Activated naive CD8-positive, alpha-beta T cell (primary cell): ENCODE data around the gene ACACB.

ENCODE experiments used
- H3K27ac Mint-ChIP-seq: one replicate; pipeline ENCODE4 v1.8.0; 2021; ENCODE audit warnings: mixed read lengths
- H3K27me3 Mint-ChIP-seq: one replicate; pipeline ENCODE4 v1.8.0; 2021; ENCODE audit warnings: mixed read lengths
- H3K36me3 Mint-ChIP-seq: one replicate; pipeline ENCODE4 v1.8.0; 2021; ENCODE audit warnings: mixed read lengths
- H3K4me1 Mint-ChIP-seq: one replicate; pipeline ENCODE4 v1.8.0; 2021; ENCODE audit warnings: low read depth, mixed read lengths
- H3K4me3 Mint-ChIP-seq: one replicate; pipeline ENCODE4 v1.8.0; 2021; ENCODE audit warnings: mild to moderate bottlenecking, mixed read lengths
- H3K9me3 Mint-ChIP-seq: one replicate; pipeline ENCODE4 v1.8.0; 2021; ENCODE audit warnings: low read depth, mixed read lengths

The ACACB gene

GRCh38 chr12:109284392-109284791, 168.0 kb downstream of the ACACB start:
- H3K36me3 Mint-ChIP-seq = no peaks in the 10 kb centered on the region
- H3K27ac Mint-ChIP-seq = no peak overlapping the region
- H3K9me3 Mint-ChIP-seq = no peaks in the 10 kb centered on the region
- peaks cover 4% of the 10 kb centered on the region for H3K27me3 Mint-ChIP-seq
- H3K4me1 Mint-ChIP-seq = no peaks in the 10 kb centered on the region
- H3K4me3 Mint-ChIP-seq = no peak overlapping the region

- Mint-ChIP-seq H3K4me3 (no peak overlapping the region), H3K36me3 (no peaks in the 10 kb centered on the region), H3K27ac (no peak overlapping the region), H3K9me3 (no peaks in the 10 kb centered on the region), H3K27me3 (peaks cover 6% of the 10 kb centered on the region), H3K4me1 (no peaks in the 10 kb centered on the region)
These were observed 169.9 kb downstream of the ACACB start for GRCh38 chr12:109286252-109286651.

GRCh38 chr12:109286652-109287051, 170.3 kb downstream of the ACACB start:
- Mint-ChIP-seq H3K9me3 (no peaks in the 10 kb centered on the region), H3K36me3 (no peaks in the 10 kb centered on the region), H3K27me3 (peaks cover 6% of the 10 kb centered on the region), H3K4me1 (no peaks in the 10 kb centered on the region), H3K4me3 (no peak overlapping the region), H3K27ac (no peak overlapping the region)

- Mint-ChIP-seq H3K27me3 (peaks cover 7% of the 10 kb centered on the region), H3K4me3 (no peak overlapping the region), H3K36me3 (no peaks in the 10 kb centered on the region), H3K9me3 (no peaks in the 10 kb centered on the region), H3K27ac (no peak overlapping the region), H3K4me1 (no peaks in the 10 kb centered on the region)
These were observed 170.8 kb downstream of the ACACB start for GRCh38 chr12:109287181-109287580.

GRCh38 chr12:109287811-109288469, 171.6 kb downstream of the ACACB start:
- H3K9me3 Mint-ChIP-seq = no peaks in the 10 kb centered on the region
- no peak overlapping the region for H3K4me3 Mint-ChIP-seq
- H3K4me1 Mint-ChIP-seq = no peaks in the 10 kb centered on the region
- H3K27ac Mint-ChIP-seq = no peak overlapping the region
- H3K36me3 Mint-ChIP-seq = no peaks in the 10 kb centered on the region
- peaks cover 9% of the 10 kb centered on the region for H3K27me3 Mint-ChIP-seq

- Mint-ChIP-seq H3K4me3 (no peak overlapping the region), H3K4me1 (no peaks in the 10 kb centered on the region), H3K27ac (no peak overlapping the region), H3K36me3 (no peaks in the 10 kb centered on the region), H3K27me3 (peaks cover 11% of the 10 kb centered on the region), H3K9me3 (no peaks in the 10 kb centered on the region)
These were observed 172.2 kb downstream of the ACACB start for GRCh38 chr12:109288571-109288970.

- H3K36me3 Mint-ChIP-seq = no peaks in the 10 kb centered on the region
- H3K9me3 Mint-ChIP-seq = no peaks in the 10 kb centered on the region
- peaks cover 11% of the 10 kb centered on the region for H3K27me3 Mint-ChIP-seq
- H3K4me3 Mint-ChIP-seq = no peak overlapping the region
- H3K4me1 Mint-ChIP-seq = no peaks in the 10 kb centered on the region
- no peak overlapping the region for H3K27ac Mint-ChIP-seq
These were observed 172.6 kb downstream of the ACACB start for GRCh38 chr12:109289004-109289403.

GRCh38 chr12:109289551-109289950, 173.2 kb downstream of the ACACB start:
- H3K27ac Mint-ChIP-seq = no peak overlapping the region
- peaks cover 11% of the 10 kb centered on the region for H3K27me3 Mint-ChIP-seq
- no peaks in the 10 kb centered on the region for H3K36me3 Mint-ChIP-seq
- H3K4me3 Mint-ChIP-seq = no peak overlapping the region
- H3K4me1 Mint-ChIP-seq = no peaks in the 10 kb centered on the region
- no peaks in the 10 kb centered on the region for H3K9me3 Mint-ChIP-seq

GRCh38 chr12:109290061-109290460, 173.7 kb downstream of the ACACB start:
- Mint-ChIP-seq H3K4me1 (no peaks in the 10 kb centered on the region), H3K9me3 (no peaks in the 10 kb centered on the region), H3K27me3 (peaks cover 11% of the 10 kb centered on the region), H3K27ac (no peak overlapping the region), H3K36me3 (no peaks in the 10 kb centered on the region), H3K4me3 (no peak overlapping the region)

- Mint-ChIP-seq H3K27me3 (peaks cover 13% of the 10 kb centered on the region), H3K4me3 (no peak overlapping the region), H3K9me3 (no peaks in the 10 kb centered on the region), H3K27ac (no peak overlapping the region), H3K36me3 (no peaks in the 10 kb centered on the region), H3K4me1 (no peaks in the 10 kb centered on the region)
These were observed 174.7 kb downstream of the ACACB start for GRCh38 chr12:109291117-109291516.

- H3K27ac Mint-ChIP-seq = no peak overlapping the region
- H3K27me3 Mint-ChIP-seq = peaks cover 13% of the 10 kb centered on the region
- no peaks in the 10 kb centered on the region for H3K36me3 Mint-ChIP-seq
- H3K4me3 Mint-ChIP-seq = no peak overlapping the region
- no peaks in the 10 kb centered on the region for H3K4me1 Mint-ChIP-seq
- H3K9me3 Mint-ChIP-seq = no peaks in the 10 kb centered on the region
These were observed 175.3 kb downstream of the ACACB start for GRCh38 chr12:109291521-109292341.

- Mint-ChIP-seq H3K9me3 (no peaks in the 10 kb centered on the region), H3K27ac (no peak overlapping the region), H3K36me3 (no peaks in the 10 kb centered on the region), H3K27me3 (peaks cover 13% of the 10 kb centered on the region), H3K4me1 (no peaks in the 10 kb centered on the region), H3K4me3 (no peak overlapping the region)
These were observed 175.9 kb downstream of the ACACB start for GRCh38 chr12:109292342-109292711.

- no peaks in the 10 kb centered on the region for H3K9me3 Mint-ChIP-seq
- H3K4me1 Mint-ChIP-seq = no peaks in the 10 kb centered on the region
- H3K27ac Mint-ChIP-seq = no peak overlapping the region
- no peak overlapping the region for H3K4me3 Mint-ChIP-seq
- no peaks in the 10 kb centered on the region for H3K36me3 Mint-ChIP-seq
- H3K27me3 Mint-ChIP-seq = peaks cover 13% of the 10 kb centered on the region
These were observed 176.7 kb downstream of the ACACB start for GRCh38 chr12:109293106-109293505.

- H3K27me3 Mint-ChIP-seq = peaks cover 9% of the 10 kb centered on the region
These were observed 178.0 kb downstream of the ACACB start for GRCh38 chr12:109294286-109294796.

GRCh38 chr12:109295764-109296425, 179.5 kb downstream of the ACACB start:
- H3K27me3 Mint-ChIP-seq = peaks cover 7% of the 10 kb centered on the region
- no peaks in the 10 kb centered on the region for H3K9me3 Mint-ChIP-seq
- no peaks in the 10 kb centered on the region for H3K4me1 Mint-ChIP-seq
- no peaks in the 10 kb centered on the region for H3K36me3 Mint-ChIP-seq
- H3K27ac Mint-ChIP-seq = no peak overlapping the region
- no peak overlapping the region for H3K4me3 Mint-ChIP-seq

More at GRCh38 chr12:109294286-109294796, 178.0 kb downstream of the ACACB start:
- no peaks in the 10 kb centered on the region for H3K4me1 Mint-ChIP-seq
- H3K27ac Mint-ChIP-seq = no peak overlapping the region
- no peaks in the 10 kb centered on the region for H3K9me3 Mint-ChIP-seq
- no peak overlapping the region for H3K4me3 Mint-ChIP-seq
- H3K36me3 Mint-ChIP-seq = no peaks in the 10 kb centered on the region
